Right renal cortex interstitium (tissue), 3 donors: ENCODE measurements around the gene CLPX. TPM values are rescaled to one million over a fixed set of nuclear protein-coding genes. Genes with fewer than 3 reads are reported as not detected.
A peak's percentile ranks its signal among the peaks of the same experiment; 100 is the strongest.
"Not testable (repeated sequence)": the region's sequence is repeated elsewhere in the genome, so short reads cannot be mapped to it uniquely, and the experiment has no call there.

Experiments used
- DNase-seq, 3 donors: peaks; one replicate each; pipeline ENCODE4 v3.0.0-alpha.2; 2013; ENCODE audit warnings: low read depth in 3 of 3, low spot score in 2 of 3
- polyA plus RNA-seq, 3 donors: library from polyadenylated mRNA; unstranded; fragments of 120-200 nt; gene quantifications; one replicate each; pipeline ENCODE4 v1.2.1, GENCODE V29; 2013; ENCODE audit not compliant: insufficient read length in 3 of 3

Gene CLPX
- polyA plus RNA-seq, 3 donors: 68.1 to 81.5 (median 75.1) TPM

DNA sequence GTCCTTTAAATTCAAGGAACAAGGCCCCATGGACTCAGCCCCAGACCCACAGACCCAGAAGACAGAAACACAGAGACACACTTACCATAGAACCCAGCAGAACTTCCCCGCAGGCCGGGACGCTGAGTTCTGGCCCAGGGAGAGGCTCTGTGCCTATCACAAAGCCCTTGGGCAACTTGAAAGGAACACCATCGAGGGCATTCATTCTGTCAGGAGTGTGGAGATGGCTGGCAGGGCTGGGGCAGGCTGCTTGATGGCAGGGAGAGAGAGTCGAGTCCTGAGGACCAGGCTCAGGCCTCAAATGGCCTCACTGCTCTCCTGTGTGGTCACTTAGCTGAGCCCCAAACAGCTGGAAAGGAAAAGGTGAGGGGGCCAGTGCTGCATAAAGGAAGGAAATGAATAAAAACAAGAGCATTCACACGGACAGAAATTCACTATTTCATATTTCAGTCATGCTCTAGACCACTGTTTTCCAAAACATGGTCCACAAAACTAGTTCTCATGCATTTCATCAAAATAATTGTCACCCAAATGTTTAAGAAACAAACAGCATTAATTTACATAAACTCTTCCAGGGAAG lies 79.0 kb downstream of the CLPX start:
- DNase-seq: no peak

DNA sequence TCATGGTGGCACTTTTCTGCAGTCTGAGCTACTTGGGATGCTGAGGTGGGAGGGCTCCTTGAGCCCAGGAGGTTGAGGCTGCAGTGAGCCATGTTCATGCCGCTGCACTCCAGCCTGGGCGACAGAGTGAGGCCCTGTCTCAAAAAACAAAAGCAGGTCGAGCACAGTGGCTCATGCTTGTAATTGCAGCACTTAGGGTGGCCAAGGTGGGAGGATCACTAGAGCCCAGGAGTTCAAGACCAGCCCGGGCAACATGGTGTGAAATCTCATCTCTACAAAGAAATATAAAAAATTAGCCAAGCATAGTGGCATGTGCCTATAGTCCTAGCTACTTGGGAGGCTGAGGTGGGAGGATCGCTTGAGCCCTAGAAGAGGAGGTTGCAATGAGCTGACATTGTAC lies 80.1 kb downstream of the CLPX start:
- DNase-seq: no peak

DNA sequence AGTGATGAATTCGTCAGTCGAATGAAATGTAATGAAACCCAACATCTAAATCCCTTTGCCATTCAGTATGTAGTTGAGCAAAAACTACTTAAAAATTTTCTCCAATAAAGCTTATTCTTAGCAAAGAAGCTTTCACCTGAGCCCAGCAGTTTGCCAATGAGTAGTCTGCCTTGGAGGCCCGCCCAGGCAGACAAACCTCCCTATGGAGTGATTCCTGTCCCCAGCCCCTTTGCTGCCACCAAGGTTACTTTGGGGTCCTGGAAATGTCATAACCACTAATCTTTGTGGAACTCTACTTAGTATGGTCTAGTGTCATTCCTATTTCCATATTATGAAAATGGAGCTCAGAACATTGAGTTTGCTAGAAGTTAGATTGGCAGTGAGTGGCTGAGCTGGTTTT lies 82.2 kb downstream of the CLPX start:
- DNase-seq: no peak

DNA sequence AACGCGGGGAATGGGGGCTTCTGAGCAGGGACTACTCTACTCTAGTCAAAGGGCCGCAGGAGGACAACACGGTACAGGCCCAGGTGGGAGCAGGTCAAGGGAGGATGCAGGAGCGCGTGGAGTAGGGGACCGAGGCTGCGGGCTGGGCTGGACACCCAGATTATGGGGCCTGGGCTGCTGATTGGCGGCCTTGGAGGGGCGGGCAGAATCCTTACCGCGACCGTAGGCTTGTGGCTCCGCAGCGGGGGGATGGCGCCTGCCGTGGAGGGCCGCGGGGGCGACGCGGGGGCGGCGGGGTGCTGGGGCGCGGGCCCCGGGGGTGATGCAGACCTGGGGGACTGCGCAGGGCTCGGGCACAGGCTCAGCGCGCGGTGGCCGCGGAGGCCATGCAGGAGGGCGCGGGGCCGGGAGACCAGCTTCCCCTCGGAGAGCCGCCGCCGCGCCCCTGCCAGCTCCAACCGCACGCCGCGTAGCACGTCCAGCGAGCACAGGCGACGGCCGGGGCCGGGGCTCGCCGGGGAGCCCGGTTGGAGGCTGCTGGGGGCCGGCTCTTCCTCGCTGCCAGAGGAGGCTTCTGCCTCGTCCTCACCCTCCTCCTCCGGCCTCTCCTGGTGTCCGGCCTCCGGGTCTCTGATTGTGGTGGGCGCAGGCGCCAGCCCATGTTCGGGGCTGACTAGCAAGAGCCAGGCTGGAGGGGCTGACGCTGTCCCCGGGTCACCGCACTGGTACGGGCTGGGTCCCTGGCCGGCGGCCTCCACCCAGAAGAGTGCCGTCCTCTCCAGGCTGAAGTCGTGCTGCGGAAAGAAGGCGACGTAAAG lies 83.0 kb downstream of the CLPX start:
- no peak for DNase-seq

DNA sequence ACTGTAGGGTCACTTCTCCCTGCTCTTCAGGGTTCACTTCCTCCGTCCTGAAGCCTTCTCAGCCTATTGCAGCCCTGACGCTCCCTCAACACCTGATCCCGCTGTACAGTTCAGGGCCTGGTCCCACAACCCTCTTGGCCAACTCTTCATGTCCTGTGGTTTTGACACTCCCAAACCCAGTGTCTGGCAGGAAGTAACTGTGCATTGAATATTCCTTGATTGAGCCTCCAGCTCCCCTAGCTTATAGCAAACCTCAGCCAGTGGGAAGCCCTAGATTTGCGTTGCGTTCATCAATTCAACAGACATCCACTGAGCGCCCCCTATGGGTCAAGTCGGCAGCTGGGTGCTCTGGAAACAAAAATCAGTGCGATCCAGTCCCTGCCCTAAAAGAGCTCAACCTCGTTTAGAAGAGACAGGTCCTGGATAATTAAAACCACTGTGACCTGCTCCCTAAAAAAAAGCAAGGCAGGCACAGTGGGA lies 83.7 kb downstream of the CLPX start:
- peak; percentile 72 to 76 (median 74) for DNase-seq

- no peak for DNase-seq
Observed at GRCh38 chr15:65100442-65100841, 84.7 kb downstream of the CLPX start.

GRCh38 chr15:65099801-65100200 lies 85.3 kb downstream of the CLPX start:
- DNase-seq: not testable (repeated sequence)

GRCh38 chr15:65099336-65099735 lies 85.8 kb downstream of the CLPX start:
- DNase-seq: no peak

Other genes starting within 250 kb of the CLPX start
- 100 to 1,000 TPM; 106 to 119 (median 107) TPM for gene SPG21, start 195.4 kb downstream of the CLPX start, polyA plus RNA-seq
- 10 to 100 TPM; 14.9 to 15.6 (median 15.4) TPM for gene MTFMT, start 155.7 kb downstream of the CLPX start, polyA plus RNA-seq
- 10 to 100 TPM; 10.1 to 13.2 (median 11.8) TPM for gene SLC51B, start 140.0 kb downstream of the CLPX start, polyA plus RNA-seq
- 1 to 10 TPM; 5.9 to 7.8 (median 6.5) TPM for gene RASL12, start 117.4 kb downstream of the CLPX start, polyA plus RNA-seq
- gene KBTBD13, start 108.6 kb downstream of the CLPX start, polyA plus RNA-seq: under 1 TPM; 0.06 to 0.07 (median 0.07) TPM
- 1 to 10 TPM; 2.2 to 3.1 (median 2.6) TPM for gene UBAP1L, start 70.1 kb downstream of the CLPX start, polyA plus RNA-seq
- 10 to 100 TPM; 30.1 to 34.4 (median 31.9) TPM for gene PDCD7, start 51.5 kb downstream of the CLPX start, polyA plus RNA-seq
- gene CILP, start 26.1 kb upstream of the CLPX start, polyA plus RNA-seq: 1 to 10 TPM; 2.8 to 3.3 (median 3.3) TPM
- gene PARP16, start 101.5 kb upstream of the CLPX start, polyA plus RNA-seq: 10 to 100 TPM; 15.4 to 18.5 (median 15.6) TPM
- not detected for gene RNU5A-1, start 110.7 kb upstream of the CLPX start, polyA plus RNA-seq
- not detected for gene RNU5B-1, start 119.3 kb upstream of the CLPX start, polyA plus RNA-seq
- 1 to 10 TPM; 6.1 to 7.1 (median 6.4) TPM for gene IGDCC3, start 192.7 kb upstream of the CLPX start, polyA plus RNA-seq
- gene IGDCC4, start 237.6 kb upstream of the CLPX start, polyA plus RNA-seq: 10 to 100 TPM; 10.2 to 11.4 (median 10.6) TPM